Inferior parietal cortex (tissue), 1 donor: ENCODE results near the gene ATAD2B.

ENCODE experiments used
- DNase-seq: peaks from one replicate; pipeline ENCODE4 v3.0.0-alpha.2; 2016; ENCODE audit errors: extremely low spot score

Gene ATAD2B

DNA sequence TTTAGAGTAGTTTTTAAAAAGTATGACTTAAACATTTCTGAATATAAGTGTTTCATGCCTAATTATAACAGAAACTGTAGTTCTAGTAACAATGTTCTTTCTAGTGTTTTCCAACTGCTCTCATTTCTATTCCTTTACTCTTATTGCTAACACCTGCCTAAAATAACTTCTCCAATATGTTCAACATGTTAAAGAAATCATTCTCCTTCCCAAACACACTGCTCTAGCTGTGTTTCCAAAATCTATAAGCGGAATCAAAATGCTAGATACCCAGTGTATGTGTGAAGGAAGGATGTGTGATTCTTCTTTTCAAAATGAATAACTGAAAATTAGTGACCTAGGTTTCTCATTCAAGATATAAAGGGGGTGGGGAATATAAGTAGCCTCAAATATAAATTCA, 89.1 kb downstream of the ATAD2B start:
- DNase-seq = peak; percentile 38

DNA sequence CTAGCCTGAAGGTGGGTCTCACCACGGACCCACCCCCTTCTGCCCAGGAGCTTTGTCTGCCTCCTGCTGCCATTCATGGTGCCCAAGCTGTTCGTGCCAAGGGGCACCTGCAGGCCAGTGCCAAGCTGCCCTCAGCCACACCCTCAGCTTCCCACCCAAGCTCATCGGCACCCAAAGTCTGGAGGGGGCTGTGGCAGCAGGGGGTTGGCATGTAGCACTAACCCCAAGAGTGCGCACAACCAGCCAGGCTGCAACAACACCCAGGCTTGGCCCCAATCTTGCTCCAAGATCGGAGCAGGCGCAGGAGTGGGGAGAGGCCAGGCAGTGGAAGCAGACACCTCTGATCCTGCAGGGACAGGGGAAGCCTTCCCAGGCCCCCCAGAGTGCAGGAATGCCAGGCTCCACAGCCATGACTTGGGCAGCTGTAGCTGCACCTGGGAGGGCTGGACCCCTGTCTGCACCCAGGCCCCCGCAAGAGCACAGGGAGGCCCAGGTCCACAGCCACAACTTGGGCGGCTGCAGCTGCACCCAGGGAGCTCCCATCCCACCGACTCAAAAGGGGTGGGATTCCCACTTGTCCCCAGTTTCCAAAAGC, 89.9 kb downstream of the ATAD2B start:
- no peak for DNase-seq

DNA sequence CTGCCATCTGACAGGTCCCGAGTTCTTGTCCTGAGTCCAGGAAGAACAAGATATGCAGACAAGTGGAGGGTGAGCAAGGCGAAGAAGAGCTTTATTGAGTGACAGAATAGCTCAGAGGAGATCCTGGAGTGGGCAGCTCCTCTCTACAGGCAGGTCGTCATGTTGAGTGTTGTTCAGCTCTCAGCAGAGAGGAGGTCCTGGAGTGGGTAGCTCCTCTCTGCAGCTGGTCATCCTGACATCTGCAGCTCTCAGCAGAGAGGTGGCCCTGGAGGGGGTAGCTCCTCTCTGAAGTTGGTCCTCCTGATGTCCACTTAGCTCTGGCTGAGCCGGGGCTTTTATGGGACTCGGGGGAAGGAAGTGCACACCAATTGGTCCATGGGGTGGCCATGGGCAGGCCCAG, 90.4 kb downstream of the ATAD2B start:
- DNase-seq = no peak

DNA sequence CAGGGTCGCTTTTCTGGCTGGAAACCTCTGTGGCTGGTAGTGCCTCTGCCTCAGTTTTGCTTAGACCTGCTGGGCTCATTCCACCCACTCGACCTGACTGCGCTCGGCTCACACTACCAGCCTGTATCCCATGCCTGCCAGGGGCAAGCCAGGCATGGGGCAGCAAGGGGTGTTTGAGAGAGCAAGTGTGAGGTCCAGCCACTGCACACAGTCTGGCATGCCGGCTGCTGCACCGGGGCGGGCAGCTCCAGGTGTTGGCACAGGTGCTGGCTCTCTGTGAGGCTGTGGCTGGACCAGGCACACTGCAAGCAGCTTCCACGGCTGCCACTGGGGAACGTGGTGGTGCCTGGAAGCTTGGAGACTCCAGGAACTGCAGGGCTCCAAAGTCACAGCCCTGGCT, 90.9 kb downstream of the ATAD2B start:
- DNase-seq = no peak

DNA sequence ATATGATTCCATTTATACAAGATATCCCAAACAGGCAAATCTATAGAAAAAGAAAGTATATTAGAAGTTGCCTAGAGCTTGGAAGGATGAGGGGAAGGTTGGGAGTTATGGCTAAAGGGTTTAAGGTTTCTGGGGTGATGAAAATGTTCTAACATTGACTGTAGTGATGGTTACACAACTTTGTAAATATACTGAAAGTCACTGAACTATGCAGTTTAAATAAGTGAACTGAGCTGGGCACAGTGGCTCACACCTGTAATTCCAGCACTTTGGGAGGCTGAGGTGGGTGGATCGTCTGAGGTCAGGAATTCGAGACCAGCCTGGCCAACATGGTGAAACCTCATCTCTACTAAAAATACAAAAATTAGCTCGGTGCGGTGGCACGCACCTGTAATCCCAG, 91.5 kb downstream of the ATAD2B start:
- DNase-seq = no peak

DNA sequence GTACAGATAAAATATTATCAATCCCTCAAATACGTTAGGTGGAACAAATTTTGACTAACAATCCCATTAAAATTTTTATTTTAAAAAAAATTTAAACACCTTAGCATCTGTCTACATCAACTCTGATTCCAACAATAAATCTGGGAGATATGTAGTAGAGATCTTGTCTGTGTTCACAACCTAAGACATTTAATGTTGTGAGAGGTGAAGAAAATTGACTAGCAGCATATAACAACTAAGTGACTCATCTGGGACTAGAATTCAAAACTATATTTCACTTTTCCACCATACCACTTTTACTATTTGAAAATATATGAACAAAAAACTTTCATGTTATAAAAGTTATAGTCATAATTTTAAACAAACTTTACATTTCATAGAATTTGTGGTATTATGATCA, 97.9 kb downstream of the ATAD2B start:
- DNase-seq = no peak

DNA sequence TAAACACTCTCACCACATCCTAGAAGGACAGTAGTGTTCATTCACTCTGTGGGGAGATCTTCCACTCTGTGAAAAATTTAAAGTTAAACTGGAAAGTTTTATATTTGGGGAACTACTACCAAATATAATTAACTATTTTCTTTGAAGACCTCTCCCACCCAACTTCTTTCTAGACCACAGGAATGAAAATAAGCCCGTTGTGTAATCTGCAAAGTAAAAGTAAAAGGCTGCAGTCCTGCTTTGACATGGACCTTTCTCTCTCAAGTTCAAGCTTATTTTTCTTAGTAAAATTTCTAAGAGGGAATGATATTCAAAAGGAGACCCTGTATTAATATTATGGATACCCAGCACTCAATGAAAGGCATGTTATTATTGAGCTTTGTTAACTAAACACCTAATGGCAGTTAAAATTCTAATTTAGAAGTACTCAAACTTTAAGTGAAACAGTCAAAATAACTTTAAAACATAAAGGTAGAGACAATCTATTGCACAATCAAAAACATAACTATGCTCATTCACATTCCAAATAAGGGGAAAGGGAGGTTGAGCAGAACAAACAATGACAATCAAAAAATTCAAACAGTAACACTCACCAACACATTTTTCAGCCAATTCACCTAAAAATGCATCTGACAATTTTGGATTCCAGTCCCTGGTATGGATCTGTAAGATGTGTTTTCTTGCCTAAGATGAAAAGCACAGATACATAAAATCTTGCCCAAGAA, 98.5 kb downstream of the ATAD2B start:
- DNase-seq = no peak

DNA sequence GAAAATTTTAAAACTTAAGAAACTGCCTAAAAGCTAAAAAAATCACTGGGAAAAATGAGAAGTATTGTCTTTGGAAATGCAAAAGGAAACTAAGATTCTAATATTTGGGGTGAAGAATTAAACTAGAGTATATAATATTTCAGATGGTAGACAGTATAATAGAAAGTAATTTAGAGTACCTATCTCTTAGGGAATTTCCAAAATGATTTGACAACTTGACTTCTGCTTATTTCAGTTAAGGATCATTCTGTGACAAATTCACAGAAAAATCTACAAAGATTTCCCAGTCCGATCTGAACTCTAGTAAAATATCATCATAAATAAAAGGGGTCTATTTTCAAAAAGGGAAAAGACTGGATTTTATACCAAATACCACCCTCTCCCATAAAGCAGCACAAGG, 99.6 kb downstream of the ATAD2B start:
- no peak for DNase-seq

DNA sequence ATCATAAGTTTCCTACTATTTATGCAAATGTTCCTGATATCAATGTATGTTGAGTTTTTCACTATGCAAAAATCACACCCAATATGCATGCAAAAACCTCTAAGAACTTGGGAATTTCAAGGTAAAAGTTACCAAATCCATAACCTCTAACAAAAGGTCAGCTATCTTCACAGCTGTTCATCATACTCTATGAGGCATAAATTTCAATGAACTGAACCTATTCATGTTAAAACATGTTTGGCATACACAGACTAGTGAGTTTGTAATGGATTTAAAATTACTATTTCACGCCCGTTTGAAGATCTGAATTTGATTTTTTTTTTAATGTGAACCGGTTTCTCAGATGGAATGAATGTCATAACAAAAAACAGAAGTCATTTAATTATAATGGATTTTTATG, 100.2 kb downstream of the ATAD2B start:
- DNase-seq = no peak

DNA sequence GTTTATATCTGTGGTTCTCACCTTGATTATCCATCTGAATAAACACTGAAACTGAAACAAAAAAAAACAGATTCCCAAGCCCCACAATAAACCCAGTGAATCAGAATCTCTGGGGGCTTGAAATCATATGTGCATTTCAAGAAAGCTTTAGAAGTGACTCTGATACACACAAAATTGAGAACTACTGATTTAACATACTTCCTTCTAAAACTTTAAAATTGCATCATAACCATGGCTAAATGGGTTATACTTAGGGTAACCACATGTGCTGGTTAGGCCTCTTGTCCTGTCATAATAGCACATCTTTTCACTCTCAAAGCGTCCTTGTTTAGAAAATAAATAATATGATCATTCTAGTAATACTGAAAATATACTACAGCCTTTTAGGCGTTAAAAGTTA, 100.9 kb downstream of the ATAD2B start:
- DNase-seq = no peak

DNA sequence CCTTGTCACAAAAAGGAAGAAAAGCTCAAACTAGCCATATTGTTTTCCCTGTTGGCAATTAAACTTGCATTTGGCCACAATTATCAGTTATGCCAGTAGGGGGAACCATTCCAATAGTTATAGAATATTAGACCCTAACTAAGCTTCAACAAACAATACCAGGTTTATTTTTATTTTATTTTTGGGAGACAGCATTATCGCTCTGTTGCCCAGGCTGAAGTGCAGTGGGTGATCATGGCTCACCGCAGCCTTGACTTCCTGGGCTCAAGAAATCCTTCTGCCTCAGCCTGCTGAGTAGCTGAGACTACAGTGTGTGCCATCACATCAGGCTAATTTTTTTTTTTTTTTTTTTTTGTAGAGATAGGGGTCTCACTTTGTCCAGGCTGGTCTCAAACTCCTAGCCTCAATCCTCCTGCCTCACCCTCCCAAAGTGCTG, 102.1 kb downstream of the ATAD2B start:
- DNase-seq = peak; percentile 84

DNA sequence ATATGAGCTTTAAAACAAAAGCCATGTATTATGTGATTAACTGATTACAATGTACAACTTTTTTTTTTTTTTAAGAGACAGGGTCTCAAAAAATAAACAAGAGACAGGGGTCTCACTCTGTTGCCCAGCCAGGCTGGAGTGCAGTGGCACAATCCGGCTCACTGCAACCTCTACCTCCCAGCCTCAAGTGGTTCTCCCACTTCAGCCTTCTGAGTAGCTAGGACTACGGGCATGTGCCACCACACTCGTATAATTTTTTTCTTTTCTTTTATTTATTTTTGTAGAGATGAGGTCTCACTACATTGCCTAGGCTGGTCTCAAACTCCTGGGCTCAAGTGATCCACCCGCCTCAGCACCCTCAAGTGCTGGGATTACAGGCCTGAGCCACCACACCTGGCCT, 103.1 kb downstream of the ATAD2B start:
- DNase-seq = no peak

DNA sequence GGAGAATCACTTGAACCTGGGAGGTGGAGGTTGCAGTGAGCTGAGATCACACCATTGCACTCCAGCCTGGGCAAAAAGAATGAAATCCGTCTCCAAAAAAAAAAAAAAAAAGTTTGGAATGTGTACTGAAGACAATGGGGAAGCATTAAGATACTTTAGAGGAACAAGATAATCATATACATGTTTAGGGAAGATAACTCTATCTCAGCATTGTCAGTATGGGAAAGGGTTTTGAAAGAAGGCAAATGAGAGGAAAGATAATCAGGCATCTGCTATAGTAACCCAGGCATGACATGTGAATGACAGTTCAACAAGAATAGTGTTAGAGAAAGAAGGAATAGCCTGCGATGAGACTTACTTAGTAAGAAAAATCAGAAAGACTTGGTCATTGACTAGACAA, 112.0 kb downstream of the ATAD2B start:
- DNase-seq = no peak

DNA sequence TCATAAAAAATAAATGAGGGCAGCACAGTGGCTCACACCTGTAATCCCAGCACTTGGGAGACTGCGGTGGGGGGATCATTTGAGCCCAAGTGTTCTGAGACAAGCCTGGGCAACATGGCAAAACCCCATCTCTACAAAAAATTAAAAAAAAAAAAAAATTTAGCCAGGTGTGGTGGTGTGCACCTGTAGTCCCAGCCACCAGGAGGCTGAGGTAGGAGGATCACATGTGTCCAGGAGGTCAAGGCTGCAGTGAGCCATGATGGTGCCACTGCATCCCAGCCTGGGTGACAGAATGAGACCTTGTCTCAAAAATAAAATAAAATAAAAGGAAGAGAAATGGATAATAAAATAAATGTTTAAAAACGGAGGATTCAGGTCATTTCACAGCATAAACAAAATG, 113.5 kb downstream of the ATAD2B start:
- DNase-seq = no peak

DNA sequence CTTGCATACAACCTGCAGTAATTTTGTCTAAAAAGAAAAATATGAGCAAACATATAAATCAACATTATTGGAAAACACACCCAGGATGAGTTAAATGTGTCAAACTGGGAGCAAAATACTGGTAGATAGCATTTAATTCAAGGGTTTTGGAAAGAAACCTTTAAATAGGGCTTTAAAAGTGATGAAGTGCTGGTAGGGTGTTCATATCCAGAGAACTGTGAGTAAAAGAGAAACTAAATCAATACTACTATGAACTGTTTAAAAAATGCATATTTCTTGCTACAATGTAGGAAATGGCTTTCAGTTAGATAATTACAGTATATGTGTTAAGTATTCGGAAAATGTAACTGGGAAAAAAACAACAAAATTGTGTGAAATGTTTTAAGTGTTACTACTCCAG, 117.8 kb downstream of the ATAD2B start:
- DNase-seq = no peak

DNA sequence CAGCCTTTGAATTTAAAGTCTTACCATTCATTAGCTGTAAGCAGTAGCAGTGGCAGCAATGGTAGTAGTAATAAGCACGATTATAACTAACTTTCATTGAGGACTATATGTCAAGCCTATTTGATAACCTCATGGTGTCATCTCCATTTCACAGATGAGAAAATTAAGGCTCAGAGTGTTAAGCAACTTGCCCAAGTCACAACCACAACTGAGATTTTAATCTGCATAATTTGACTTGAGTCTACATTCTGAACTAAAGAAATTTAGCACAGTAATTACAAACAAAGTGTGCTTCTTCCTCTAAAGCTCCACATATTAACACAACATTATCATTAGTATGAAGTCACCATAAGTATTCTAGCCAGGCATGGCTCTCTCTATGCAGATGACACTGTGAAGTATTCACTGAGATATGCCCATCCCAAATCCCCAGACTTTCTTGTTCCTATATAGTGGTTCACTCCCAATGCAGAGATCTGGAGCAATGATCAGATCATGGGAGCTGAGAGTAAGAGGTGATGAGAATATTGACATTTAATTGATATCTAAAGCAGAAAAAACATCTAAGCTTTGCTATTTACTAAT, 120.2 kb downstream of the ATAD2B start:
- no peak for DNase-seq

DNA sequence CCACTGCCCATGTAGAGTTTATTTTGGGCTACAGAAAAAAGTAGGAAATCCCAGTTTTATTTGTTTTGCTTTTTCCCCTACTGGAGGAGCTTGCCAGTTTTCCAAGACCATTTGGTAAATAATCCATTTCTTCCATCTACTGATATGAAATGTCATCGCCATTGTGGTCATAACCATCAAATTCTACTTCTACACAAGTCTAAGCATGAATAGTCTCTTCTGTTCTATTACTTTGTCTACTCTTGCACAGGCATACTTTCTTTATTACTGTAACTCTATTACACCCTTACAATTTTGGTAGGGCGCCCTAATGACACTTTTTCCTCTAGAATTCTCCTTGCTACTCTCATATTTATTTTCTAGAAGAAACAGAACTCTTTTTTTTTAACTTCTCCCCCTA, 120.7 kb downstream of the ATAD2B start:
- no peak for DNase-seq

DNA sequence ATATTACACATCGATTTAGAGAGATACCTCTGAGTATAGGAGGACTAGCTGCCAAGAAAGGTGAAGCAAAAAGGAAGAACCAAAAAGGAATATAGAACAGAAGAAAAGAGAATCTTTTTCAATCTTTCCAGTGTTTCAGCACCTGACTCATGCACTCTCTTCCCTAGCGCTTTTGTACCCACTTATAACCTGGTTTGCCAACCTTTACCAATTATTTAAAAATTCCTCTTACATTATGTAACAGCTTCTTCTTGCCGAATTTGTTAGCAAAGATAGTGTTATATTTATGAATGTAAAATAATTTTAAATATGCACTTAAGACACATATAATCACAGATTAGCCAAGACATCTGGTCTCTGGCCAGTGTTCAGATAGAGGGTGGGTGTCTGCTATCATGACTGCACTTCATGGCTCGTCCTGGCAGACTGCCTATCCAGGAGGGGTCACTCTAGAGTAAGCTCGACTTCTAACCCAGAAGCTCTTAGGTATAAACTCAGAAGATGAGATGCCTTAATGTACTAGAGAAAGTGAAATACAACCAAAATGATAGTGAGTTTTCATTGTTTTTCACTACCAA, 122.9 kb downstream of the ATAD2B start:
- DNase-seq = peak; percentile 17

DNA sequence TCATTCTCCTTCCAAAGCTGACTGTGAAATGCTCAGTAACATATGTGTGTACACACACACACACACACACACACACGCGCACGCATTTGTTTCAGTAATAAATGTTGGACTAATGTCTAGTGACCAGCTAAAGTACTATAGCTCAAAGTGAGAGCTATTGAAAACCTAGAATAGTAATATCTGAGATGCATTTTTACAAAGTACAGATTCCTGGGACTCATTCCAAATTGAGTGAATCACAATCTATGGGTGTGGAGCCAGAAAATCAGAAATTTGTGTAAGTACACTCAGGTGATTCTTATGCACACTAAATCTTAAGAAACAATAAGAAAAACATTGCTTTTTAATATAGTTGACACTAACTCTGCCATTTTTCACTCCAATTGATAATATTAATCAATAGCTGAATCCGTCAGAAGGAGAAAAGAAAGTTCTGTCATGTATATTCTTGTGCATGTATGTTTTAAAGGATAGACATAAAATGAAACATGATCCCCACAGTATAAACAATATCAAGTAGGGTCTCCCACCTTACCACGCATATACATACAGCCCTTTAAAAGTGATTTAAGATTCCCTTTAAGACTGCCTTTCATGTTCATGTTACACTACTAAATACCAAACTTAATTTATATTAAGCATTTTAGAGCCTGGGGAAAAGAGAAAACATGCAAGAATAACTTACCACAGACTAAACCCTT, 123.5 kb downstream of the ATAD2B start:
- DNase-seq = peak; percentile 29

DNA sequence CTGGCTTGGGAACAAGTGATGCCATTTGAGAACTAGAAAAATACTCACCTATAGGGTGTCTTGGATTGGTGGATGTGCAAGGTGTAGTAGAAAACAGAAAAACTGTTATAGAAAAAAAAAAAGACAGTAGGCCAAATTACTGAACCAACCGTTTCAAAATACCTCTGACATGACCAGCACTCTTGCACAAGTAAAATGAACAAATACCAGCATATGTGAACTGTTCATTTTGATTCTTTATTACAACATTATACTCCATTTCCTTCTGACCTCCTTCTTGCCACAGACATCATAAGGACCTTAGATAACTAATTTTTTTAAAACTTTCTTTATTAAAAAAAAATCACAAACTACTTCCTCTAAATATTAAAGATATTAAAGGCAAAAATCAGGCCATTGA, 125.5 kb downstream of the ATAD2B start:
- no peak for DNase-seq

DNA sequence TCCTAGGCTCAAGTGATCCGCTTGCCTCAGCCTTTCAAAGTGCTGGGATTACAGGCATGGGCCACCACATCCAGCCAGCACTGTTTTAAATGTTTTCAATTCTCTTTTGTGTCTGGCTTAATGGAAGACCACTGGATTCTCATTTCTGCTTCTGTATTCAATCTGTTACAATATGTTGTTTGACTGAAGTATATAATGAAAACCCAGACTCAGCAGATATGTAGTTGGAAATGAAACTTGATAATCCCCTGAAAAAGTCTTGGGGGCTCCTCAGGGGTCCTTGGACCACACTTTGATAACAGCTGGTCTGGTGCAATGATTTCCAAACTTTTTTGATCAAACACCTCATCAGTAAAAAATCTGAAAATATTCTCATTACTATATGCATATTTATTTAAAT, 132.7 kb downstream of the ATAD2B start:
- no peak for DNase-seq

DNA sequence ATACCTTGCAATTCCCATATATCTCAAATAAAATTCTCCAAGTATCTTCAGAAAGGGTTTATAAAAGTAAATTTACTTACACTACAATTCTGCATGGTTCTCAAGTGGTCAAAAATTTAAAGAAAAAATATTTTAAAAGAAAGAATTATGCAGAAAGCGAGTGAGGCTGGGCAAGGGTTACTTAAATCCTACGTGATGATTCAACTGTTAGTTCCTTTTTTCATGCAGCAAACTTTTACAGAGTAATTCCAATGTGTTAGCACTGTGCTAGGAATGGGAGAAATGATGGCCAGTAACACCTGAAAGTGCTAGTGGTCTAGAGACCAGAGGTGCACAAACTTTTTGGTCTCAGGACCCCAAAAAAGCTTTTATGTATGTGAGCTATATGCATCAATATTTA, 133.4 kb downstream of the ATAD2B start:
- DNase-seq = no peak

DNA sequence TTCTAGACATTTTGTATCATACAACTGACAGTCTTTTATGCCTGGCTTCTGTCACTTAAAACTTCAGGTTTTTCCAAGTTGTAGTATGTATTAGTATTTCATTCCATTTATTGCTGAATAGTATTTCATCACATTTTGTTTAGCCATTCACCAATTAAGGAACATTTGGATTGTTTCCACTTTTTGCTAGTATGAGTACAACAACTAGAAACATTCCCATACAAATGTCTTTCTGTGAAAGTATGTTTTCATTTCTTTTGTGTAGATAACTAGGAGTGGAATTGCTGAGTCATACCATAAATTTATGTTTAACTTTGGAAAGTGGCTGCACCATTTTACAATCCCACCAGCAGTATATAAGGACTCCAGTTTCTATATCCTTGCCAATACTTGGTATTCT, 135.9 kb downstream of the ATAD2B start:
- DNase-seq = no peak
